ENCODE measurements around the gene GCAT. TPM values are rescaled to one million over a fixed set of nuclear protein-coding genes. Genes with fewer than 3 reads are reported as not detected.
A peak's percentile ranks its signal among the peaks of the same experiment; 100 is the strongest.
"Not testable (repeated sequence)": the region's sequence is repeated elsewhere in the genome, so short reads cannot be mapped to it uniquely, and the experiment has no call there.

The GCAT gene
- total RNA-seq, 1 donor from 2014 or later, result 29.1 TPM

DNA sequence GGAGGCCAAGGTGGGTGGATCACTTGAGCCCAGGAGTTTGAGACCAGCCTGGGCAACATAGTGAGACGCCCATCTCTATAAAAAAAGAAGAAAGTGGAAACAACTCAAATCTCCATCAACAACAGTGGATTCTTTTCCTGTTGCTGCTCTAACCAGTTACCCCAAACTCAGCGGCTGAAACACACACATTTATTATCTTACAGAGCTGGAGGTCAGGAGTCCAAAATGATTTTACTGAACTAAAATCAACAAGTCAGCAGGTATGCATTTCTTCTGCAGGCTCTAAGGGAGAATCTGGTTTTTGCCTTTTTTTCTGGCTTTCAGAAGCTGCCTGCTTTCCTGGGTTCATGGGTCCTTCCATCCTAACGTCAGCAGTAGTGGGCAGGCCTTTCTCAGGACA is 11.7 kb upstream of the GCAT start:
- TF ChIP-seq, protein P1, sequence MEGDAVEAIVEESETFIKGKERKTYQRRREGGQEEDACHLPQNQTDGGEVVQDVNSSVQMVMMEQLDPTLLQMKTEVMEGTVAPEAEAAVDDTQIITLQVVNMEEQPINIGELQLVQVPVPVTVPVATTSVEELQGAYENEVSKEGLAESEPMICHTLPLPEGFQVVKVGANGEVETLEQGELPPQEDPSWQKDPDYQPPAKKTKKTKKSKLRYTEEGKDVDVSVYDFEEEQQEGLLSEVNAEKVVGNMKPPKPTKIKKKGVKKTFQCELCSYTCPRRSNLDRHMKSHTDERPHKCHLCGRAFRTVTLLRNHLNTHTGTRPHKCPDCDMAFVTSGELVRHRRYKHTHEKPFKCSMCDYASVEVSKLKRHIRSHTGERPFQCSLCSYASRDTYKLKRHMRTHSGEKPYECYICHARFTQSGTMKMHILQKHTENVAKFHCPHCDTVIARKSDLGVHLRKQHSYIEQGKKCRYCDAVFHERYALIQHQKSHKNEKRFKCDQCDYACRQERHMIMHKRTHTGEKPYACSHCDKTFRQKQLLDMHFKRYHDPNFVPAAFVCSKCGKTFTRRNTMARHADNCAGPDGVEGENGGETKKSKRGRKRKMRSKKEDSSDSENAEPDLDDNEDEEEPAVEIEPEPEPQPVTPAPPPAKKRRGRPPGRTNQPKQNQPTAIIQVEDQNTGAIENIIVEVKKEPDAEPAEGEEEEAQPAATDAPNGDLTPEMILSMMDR (conservative IDR thresholded peaks at IDR 0.05; ENCODE audit: low read depth, low read length), result no peak
- no peak for DNase-seq (ENCODE audit: low read depth)
- H3K4me3 ChIP-seq (ENCODE audit: low read depth, low read length), result no peak overlapping the region

DNA sequence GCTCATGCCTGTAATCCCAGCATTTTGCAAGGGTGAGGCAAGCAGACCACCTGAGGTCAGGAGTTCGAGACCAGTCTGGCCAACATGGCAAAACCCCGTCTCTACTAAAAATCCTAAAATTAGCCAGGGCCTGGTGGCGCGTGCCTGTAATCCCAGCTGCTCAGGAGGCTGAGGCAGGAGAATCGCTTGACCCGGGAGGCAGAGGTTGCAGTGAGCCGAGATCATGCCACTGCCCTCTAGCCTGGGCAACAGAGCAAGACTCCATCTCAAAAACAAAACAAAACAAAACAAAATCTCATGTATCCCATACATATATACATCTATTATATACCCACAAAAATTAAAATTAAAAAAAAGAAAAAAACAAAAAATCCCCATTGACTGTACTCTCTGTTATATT is 10.5 kb upstream of the GCAT start:
- not testable (repeated sequence) for H3K4me3 ChIP-seq (ENCODE audit: low read depth, low read length); DNase-seq (ENCODE audit: low read depth)

DNA sequence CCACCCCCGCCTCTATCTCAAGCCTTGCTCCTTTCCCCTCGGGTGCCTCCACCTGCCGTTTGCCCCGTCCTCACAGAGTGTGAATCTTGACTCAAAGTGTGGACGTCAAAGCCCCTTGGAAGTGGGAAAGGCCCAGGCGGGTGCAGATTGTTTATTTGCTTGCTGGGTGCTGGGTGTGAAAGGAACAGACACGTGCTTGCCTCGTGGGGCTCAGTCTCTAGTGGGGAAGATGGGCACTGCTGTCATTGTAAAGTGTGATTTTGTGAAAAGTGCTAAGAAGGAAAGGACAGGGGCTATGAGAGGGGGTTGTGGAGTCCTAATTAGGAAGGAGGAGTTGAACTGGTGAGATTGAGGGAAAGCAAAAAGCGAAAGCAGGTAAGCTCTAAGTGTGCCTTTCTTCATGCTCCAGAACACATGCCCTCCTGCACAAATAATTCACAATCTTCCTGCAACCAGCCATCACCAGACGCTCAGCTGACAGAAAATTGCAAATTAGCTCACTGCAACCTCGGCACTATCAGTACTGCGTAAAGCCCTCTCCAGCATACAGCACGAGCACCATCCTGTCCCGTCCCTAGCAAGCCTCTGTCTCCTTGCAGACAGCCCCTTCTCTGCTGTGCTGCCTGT is 9.7 kb upstream of the GCAT start:
- no peak for DNase-seq (ENCODE audit: low read depth)
- TF ChIP-seq, protein P1 (conservative IDR thresholded peaks at IDR 0.05; ENCODE audit: low read depth, low read length), result peak; percentile 8
- peak overlapping the region; percentile 13 for H3K4me3 ChIP-seq (ENCODE audit: low read depth, low read length)

DNA sequence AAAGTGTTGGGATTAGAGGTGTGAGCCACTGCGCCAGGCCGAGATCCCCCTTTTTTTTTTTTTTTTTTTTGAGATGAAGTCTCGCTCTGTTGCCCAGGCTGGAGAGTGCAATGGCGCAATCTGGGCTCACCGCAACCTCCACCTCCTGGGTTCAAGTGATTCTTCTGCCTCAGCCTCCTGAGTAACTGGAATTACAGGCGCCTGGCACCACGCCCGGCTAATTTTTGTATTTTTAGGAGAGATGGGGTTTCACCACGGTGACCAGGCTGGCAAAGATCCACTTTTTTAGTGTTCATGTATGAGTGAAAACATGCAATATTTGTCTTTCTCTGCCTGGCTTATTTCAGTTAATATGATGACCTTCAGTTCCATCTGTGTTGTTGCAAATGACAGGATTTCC is 7.8 kb upstream of the GCAT start:
- not testable (repeated sequence) for DNase-seq (ENCODE audit: low read depth); H3K4me3 ChIP-seq (ENCODE audit: low read depth, low read length)

DNA sequence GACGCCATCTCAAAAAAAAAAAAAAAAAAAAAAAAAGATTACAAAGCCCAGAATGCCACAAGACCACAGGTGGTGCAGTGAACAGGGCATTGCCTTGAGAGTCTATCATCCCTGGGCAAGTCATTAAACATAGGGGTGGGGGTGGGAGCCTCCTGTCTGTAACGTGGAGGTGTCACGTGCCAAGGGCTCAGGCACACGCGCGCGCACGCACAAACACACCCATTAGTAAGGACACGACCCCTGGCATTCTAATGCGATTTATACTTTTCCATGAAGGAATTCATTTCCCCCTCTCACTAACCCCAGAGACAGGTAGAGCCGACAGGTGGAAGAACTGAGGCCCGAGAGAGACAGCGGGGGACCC is 5.8 kb upstream of the GCAT start:
- H3K4me3 ChIP-seq (ENCODE audit: low read depth, low read length), result peak overlapping the region; percentile 80
- TF ChIP-seq, protein P1 (conservative IDR thresholded peaks at IDR 0.05; ENCODE audit: low read depth, low read length), result no peak
- no peak for DNase-seq (ENCODE audit: low read depth)

DNA sequence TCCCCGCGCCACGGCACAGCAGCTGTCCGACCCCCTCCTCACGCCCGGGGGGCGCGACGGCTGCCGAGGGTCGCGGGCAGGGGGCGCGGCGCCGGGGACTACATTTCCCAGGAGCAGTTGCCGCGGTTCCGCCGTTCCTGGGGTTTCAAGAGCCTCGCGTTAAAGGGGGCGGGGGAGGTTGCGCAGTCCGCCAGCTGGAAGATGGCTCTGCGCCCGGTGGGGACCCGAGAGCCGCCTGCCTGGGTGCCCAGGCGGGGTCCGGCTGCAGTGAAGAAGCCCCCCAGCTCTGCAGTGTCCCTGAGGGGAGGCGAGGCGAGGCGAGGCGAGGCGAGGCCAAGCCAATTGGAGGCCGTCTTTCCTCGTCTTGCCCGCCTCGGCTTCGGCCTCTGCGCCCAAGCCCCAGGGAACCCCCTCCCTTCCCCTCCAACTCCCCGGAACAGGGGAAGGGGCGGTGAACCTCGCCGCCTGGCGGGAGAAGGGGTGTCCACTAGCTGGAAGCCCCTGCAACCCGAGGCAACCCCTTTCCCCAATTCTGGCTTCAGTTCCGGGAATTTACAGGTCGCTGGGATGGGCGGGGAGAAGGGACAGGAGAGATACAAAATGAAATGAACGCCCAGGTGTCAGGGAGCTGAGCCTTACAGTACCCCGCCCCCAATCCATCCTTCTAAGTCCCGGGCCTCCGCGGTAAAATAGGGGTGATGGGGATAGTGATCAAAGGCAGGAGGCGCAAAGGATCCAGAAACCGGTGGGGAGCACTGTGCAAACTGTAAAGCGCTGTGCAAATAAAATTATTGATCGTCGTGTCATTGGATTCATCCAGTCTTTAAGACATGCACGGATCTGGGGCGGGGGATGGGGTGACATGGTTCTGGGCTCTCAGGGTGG is 5.2 kb upstream of the GCAT start:
- peak overlapping the region; percentile 80 for H3K4me3 ChIP-seq (ENCODE audit: low read depth, low read length)
- TF ChIP-seq, protein P1 (conservative IDR thresholded peaks at IDR 0.05; ENCODE audit: low read depth, low read length), result no peak
- DNase-seq (ENCODE audit: low read depth), result no peak

DNA sequence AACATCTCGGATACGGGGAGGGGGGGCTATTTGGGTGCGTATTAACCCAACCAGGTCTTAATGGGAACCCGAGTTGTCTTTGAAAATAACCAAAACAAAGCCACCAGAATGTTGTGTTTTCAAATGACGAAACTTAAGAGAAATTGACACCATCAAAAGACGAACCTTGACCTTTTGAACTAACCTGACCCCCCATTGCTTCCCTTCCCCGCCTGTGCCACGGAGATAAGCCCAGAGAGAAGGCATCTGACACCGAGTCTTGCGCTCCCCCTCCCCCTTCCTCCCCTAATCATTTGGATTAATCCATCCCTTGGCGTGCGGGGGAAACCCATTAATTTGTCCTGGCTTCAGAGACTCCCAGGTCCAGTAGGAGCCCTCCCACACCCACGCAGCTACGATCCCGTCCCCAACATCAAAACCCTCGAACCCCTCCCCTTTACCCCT is 4.5 kb upstream of the GCAT start:
- TF ChIP-seq, protein P1 (conservative IDR thresholded peaks at IDR 0.05; ENCODE audit: low read depth, low read length), result no peak

More for the DNA sequence above, 4.5 kb upstream of the GCAT start:
- DNase-seq (ENCODE audit: low read depth), result no peak
- peak overlapping the region; percentile 80 for H3K4me3 ChIP-seq (ENCODE audit: low read depth, low read length)
